Measurements from ENCODE around the gene FSHB.
"Not testable (repeated sequence)": the region's sequence is repeated elsewhere in the genome, so short reads cannot be mapped to it uniquely, and the experiment has no call there.

The FSHB gene

DNA sequence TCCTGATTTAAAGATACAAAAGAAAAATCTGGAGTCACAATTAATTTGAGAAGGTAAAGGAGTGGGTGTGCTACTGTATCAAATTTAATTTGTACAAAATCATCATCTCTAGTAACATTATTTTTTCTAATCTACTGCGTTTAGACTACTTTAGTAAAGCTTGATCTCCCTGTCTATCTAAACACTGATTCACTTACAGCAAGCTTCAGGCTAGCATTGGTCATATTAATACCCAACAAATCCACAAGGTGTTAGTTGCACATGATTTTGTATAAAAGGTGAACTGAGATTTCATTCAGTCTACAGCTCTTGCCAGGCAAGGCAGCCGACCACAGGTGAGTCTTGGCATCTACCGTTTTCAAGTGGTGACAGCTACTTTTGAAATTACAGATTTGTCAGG is at the start of gene FSHB:
Gene FSHB, plus strand, starts transcription at position 301 of the 400 bp plus-strand sequence. CDS start 889 bp downstream, outside the sequence.
- no peak for DNase-seq

DNA sequence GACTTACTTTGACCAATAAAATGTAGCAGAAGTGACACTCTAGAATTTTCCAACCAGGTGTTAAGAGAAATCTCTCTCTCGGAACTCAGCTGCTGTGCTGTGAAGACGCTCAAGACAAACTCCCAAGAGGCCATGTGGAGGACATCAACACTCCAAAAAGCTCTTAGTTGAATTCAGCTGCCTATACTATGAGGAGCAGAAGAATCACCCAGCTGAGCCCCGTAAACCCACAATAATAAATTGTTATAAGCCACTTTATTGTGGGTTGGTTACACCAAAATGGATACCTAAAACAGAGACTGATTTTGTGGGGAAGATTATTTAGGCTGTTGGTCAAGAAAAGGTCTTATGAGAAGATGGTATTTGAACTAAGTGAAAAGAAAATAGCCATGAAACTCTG is 44.1 kb upstream of the FSHB start:
- DNase-seq: no peak

DNA sequence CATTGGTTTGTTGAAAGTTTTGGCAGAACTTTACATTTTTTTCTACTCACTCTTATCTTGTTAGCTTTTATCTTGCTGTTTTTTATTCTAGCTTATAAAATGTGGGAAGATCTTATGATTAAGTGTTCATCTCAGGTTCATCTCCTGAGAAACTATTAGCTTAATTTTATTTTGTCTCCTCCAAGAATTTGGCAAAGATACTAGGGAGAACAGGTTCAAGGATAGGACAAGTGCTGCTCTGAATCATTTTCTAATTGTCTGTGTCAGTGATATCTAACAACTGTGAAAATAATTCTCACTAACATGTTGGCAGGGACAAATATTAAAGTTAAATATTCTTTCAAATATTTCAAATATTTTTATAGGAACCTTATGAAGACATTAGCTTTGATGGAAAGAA is 38.2 kb upstream of the FSHB start:
- DNase-seq: no peak

DNA sequence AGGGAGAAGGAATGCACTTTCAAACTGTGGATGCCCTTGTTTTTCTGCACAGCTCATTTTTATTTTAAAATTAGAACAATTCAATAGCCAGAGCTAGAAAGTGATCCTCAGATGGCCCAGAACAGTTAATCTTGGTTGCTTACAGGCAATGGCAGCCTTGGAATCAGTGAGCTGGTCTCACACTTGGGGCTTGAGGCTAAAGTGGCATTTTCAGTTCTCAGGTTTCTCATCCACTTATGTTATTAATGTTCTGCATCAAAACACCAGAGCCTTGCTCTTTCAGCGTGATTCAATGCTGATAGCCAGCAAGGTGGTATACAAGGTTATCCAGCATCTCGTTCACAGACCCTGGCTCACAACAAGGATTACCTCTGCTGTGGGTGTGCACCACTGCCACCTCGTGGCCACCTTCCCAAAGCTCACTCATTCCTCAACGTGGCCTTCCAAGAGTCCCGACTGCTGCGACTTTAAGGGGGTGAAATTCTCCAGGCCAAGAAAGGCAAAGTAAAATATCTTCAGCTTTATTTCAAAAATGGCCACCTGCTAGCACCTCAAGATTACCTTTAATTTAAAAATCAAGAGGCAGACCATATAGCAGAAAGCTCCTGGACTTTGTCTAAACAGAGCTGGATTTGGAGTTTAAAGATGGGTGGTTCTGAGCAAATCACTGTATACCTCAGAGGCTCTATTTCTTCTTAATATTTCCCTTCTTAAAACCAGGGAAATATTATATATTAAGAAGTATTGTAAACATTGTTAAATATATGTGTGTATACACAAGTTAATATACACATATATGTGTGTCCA is 34.2 kb upstream of the FSHB start:
- DNase-seq: peak; percentile 3 to 16

DNA sequence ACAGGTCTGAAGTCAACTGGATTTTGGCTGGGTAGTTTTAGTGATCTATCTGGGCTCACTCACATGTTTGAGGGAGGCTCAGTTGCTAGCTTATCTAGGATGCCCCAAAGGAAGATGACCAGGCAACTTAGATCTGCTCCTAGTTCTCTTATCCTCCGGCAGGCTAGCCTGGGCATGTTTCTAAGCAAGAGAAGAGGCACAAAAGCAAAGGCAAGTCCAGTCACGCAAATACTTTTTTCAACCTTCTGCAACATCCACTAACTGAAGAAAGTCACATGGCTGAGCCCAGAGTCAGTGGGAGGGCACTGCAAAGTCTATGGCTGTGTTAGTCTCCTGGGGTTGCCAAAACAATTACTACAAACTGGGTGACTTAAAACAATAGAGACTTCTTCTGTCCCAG is 32.9 kb upstream of the FSHB start:
- no peak for DNase-seq

DNA sequence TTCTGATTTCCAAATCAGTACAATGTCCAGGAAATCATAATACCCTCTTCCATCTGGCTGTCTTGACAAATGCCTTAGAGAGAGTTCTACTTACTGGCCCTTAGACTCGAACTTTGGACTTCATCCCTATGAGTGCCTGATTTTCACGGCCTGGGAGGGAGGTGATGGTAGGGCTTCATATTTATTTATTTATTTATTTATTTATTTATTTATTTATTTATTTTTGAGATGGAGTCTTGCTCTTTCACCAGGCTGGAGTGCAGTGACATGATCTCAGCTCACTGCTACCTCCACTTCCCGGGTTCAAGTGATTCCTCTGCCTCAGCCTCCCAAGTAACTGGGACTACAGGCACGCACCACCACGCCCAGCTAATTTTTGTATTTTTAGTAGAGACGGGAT is 27.8 kb upstream of the FSHB start:
- DNase-seq: not testable (repeated sequence)

DNA sequence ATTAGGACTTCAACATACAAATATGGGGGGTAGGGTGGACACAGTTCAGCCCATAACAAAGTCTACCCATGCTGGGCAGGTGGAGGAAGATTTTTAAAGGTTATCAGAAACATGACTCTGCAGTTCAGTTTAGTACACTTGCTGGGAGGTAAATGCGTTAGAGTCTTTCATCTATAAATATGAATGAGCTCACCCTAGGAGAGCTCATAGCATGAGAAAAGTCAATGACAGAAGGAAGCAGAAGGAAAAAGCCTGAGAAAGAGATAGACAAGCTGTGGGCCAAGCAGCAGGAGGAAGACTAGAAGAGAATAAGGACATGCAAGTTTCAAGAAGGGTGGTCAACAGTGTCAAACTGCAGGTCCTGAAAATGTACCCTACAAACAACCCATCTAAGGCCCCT is 27.0 kb upstream of the FSHB start:
- no peak for DNase-seq

DNA sequence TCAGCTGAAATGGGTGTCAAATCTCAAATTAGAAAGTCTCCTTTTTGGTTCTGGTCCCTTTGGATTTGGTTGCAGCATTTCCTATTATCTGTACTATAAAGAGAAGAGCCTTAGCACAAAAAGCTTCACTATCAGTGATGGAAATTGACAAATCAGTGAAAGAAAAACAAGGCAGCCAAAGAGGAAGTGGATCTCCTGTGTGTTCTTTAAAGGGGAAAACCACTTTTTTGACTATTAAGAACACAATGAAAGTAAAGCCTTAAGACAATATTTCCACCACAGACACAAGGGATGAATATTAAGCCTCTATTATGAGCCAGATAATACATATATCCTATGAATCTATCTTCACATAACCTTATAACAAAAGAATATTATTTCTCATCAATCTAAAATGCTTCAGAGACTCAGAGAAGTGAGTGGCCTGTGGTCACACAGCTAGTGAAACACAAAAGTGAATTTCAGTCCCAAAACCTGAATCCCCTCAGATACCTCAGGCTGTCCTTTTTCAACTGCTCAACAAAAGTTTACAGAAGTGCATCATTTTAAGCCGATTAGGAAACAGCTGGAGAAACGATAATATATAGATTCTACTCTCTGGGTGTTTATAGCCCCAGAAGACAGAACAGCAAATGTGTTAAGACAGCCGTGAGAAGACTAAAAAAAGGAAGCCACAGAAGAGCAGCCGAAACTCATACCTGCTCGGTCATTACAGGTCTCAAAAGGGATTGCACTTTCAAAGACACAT is 24.4 kb upstream of the FSHB start:
- DNase-seq: no peak

DNA sequence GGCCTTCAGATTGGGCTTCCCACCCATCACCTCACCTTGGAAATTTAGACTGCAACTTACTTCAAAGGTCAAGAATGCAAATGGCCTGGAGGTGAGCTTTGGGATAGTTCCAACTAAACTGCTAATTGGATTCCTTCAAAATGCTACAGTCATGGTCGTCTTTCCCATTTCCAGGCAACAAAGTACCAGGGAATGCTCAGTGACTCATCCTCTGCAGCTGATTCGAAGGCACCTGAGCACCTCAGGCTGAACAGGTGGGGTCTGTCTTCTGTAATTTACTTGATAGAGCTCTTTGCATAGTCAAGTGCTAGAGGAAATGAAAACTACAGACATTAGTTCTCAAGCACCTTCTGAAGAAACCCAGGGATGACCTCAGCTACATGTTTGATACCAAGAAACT is 20.5 kb upstream of the FSHB start:
- DNase-seq: no peak

DNA sequence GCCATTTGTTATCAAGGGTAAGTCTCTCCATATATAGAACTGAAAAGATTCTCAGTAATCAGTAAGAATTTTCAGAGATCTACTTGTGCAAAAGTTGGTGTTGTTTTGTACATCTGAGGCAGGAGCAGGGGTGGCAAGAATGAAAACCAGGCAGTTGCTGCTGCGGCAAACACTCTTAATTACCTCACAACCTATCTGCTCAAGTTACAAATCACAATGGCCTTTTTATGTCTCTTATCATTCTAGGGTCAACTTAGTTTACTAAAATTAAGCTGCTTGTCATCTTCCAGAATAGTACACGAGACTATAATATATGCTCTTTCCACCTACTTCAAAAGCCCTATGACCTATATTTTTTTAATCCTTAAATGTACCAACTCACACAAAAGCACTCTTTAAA is 14.3 kb upstream of the FSHB start:
- no peak for DNase-seq

DNA sequence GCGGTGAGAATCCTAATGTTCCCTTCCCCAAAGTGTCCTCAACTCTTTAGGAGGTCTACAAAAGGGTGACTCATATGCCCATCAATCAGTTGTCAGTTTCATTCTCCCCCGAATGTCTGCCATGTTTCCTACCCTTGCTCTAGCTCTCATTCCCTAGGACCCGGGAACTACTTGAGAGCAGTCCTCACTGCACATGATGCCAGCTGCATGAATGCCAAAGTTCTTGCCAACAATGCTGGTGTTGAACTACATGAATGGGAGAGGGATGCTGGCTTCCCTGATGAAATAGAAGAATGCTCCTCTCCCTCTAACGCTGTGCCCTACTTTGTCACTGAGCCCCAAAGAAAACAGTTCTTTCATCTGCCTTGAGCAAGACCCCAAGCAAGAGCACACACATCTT is 12.5 kb upstream of the FSHB start:
- DNase-seq: no peak

DNA sequence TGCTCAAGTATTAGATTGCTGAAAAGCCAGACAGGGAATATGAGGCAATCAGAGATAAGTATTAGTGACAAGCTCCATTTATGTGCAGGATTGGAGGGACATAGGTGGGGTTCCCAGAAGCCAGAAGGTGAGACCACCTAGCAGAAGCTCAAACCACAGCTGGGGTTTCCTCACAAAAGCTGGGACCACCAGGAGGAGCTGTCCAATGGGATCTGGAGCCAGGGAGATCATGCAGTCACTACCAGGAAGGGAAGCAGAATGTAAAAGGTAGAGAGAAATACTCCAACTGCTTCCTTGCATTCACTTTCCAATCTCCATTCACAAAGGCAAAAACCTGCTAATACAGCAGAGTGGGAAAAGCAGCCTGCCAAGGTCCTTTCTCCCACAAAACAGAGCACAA is 5.2 kb upstream of the FSHB start:
- DNase-seq: no peak

DNA sequence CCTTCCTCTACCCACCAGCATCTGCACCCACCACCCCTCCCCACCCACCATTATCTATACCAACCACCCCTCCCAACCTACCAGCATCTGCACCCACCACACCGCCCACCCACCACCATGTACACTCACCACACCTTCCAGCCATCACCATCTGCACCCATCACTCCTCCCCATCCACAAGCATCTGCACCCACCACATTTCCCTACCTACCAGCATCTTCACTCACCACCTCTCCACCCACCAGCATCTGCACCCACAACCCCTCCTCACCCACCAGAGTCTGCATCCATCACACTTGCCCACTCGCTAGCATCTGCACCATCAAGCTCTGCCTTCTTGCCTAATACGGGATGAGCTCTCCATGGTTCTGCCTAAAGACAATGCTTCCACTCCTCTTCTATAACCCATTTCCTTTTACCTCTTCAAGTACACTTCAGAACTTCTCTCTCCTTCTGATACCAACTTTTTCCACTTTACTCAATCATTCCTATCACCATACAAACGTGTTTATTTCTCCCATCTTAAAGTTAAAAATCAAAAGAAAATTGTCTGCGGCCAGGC is 2.4 kb upstream of the FSHB start:
- DNase-seq: no peak

DNA sequence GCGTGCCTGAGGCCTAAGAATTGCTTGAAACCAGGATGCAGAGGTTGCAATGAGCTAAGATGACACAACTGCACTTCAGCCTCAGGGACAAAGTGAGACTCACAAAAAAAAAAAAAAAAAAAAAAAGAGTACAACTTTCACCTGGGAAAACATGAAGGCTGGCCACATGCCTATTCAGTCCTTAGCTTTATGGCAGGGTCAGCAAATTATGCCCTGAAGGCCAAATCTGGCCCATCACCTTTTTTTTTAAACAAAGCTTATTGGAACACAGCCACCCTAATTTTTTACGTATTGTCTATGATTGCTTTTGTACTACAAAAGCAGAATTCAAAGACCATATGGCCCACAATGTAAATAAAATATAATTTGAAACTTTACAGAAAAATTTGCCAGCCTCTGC is 8.2 kb downstream of the FSHB start:
- no peak for DNase-seq

DNA sequence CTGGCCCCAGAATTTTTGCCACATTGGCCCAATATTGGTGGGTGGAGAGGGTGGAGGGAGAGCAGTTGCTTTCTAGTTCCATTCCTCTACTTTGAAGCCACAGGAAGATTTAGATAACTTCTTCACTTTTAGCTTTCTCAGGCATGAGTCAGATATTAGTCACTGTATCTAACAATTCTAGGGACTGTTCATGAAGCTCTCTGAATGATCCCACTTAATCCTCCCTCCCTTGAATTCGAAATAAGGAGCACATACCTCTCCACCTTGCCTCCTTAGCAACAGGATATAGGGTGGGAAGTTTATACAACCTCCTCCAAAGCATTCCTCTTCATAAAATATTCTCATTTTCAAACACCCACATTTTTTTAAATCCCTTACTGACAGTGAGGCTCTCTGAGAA is 13.5 kb downstream of the FSHB start:
- no peak for DNase-seq

DNA sequence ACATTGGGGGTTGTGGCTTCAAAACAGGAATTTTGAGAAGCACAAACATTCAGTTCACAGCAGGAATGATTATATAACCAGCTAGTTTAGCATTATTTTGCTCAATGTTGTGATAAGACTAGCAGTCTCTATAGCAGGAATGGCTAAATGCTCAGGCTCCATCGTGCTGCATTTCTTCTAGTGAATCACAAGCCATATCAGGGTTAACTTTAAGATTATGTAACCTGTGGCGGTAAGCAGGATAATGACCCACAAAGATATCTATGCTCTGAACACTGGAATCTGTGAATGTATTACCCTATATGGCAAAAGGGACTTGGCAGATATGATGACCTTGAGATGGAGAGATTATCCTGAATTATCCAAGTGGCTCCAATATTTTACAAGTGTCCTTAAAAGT is 14.8 kb downstream of the FSHB start:
- DNase-seq: no peak

DNA sequence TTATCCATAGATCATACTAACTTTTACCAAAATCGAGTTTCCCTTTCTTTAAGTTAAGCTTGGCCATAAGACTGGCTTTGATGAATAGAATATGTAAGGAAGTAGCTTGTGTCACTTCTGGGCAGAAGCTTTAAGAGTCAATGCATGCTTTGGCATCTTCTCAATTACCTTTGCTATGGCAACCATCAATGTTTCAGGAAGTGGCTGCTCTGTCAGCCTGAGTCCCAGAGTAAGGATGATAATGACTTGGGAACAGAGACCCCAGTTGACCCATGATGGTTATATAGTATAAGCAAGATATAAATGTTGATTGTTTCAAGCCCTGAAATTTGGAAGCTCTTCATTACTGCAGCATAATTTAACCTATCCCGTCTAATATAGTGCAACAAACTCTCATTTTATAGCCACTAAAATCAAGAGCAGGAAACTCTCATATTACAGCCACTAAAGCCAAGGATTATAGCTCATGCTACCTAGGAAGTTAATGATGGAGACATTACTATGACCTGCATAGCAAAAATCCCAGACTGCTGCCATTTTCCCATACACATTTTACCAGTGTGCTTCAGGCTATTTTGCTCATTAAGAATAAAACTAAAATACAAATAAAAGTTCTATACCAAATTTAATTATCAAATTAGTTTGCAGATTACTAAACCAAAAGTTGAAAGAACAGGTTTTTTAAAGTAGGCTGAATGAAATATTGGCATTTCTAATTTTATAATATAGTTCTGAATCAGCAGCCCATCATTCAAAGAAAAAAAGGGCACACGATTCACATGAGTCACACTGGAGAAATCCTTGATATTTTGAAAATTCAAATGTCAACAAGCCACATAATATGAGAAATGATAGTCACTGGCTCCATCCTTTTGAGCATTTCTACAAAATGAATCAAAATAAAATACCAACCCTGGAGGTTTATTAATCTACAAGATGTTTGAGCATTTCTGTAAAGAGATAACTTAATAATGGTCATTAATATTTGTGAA is 23.8 kb downstream of the FSHB start:
- DNase-seq: no peak

DNA sequence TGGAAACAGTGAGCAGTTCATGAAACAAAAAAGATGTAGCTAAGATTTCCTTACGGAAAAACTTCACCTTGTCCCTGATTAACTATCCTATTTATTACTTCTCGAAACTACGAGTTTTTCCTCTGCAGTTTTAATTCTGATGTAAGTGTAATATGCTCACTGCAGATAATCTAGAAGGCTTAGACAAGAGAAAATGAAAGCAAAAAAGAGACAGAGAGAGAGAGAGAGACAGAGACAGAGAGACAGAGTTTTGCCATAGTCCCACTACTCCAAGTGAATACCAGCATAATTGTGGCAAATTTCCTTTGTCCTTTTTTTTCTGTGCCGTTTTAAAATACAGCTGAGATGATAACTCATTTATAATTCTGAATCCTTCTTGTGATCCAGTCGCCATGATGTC is 24.8 kb downstream of the FSHB start:
- DNase-seq: no peak

DNA sequence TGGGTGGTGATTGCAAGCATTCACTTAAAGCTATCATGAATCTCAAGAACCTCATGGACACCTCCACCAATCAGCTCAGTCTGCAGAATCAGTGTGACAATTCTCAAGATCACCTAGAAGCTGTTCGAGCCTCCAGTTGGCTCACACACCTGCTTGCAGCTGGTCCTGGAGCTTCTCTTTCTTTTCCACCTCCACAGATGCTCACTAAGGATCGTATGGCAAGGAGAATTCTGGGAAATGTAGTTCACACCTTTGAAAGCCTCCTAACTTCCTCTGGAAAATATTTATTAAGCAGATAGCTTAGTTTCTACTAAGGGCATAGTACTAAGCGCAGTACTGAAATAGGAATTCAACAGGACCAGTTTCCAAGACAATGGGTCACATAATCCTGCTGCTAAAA is 26.2 kb downstream of the FSHB start:
- no peak for DNase-seq

DNA sequence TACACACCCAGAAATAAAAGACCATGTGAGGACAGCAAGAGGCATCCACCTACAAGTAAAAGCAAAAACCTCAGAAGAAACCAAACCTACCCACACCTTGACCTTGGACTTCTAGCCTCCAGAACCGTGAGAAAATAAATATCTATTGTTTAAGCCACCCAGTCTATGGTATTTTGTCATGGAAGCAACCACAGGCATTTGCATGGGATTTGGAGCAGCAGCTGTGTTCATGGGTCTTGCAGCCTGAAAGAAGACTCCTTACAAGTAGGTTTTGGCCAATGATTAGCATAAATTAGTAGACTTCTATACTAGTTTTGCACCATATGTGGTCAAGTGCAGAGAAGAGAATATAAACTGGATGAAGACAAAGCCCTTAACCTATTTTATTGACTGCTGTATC is 27.9 kb downstream of the FSHB start:
- DNase-seq: no peak

DNA sequence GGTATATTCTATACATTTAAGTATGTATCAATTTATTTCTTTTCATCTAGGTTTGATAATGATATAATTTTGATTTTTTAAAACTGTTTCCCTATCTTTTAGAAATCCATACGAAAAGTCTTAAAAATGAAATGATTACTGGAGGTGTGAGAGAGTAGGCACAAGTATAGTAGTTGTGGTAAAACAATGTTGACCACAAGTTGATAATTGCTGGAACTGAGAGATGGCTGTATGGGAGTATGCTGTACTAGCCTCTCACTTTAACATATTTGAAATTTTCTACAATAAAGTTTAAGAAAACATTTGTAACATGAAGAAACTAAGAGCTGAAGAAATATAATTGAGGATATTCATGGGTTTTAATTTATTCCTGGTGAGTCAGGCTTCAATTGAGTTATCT is 30.0 kb downstream of the FSHB start:
- no peak for DNase-seq

DNA sequence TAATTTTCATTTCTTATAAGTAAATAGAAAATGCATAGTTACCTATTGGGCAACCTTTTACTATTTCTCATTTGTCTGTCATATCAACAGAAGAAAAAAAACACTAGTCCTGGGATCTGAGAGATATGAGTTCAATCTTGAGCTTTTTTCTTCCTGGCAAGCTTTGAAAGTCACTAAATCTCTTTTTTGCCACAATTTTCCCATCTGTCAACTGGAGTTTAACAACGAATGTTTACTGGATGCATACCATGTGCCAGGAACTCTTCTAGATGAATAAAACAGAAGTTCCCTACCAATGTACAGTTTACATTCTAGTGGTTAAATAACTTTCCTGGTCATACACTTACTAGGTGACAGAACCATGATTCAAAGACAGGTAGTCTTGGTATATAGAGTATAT is 31.0 kb downstream of the FSHB start:
- no peak for DNase-seq

DNA sequence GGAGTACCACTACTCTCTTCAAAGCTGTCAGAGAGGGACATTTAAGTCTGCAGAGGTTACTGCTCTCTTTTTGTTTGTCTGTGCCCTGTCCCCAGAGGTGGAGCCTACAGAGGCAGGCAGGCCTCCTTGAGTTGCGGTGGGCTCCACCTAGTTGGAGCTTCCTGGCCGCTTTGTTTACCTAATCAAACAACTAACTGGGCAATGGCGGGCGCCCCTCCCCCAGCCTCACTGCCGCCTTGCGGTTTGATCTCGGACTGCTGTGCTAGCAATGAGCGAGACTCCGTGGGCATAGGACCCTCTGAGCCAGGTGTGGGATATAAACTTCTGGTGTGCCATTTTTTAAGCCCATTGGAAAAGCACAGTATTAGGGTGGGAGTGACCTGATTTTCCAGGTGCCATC is 37.8 kb downstream of the FSHB start:
- not testable (repeated sequence) for DNase-seq
